H1 (cell line): ENCODE data around the gene SECTM1. TPM values are rescaled to one million over a fixed set of nuclear protein-coding genes. Genes with fewer than 3 reads are reported as not detected.

Source experiments
- CTCF ChIA-PET: fragments of 300-600 bp; sonication (Branson Sonifier 250); formaldehyde crosslinking; loops from one replicate; lab custom pipeline; 2021; ENCODE audit not compliant: partially characterized antibody; lab: Charles Lee
- POLR2A ChIA-PET: fragments of 300-600 bp; sonication (Branson Sonifier 250); formaldehyde crosslinking; loops from one replicate; lab custom pipeline; 2021; ENCODE audit warnings: inconsistent platforms; ENCODE audit not compliant: partially characterized antibody; lab: Charles Lee
- DNase-seq, 2 experiments: peaks; one replicate each; pipeline versions ENCODE4 v3.0.0 to v3.0.0-alpha.2; 2010 to 2022; ENCODE audit warnings: low spot score in 2 of 2, low read depth in 1 of 2, mixed read lengths in 1 of 2
- FAIRE-seq: peaks from 2 replicates; lab custom pipeline; 2011; peaks lifted over from hg19 to GRCh38; lab: Jason Lieb, UNC
- H2AFZ ChIP-seq: 2 replicates; pipeline ENCODE4 v1.8.1; 2012; ENCODE audit warnings: low read length, inconsistent platforms
- H2AK5ac ChIP-seq: 2 replicates; pipeline ENCODE4 v1.6.1; 2013; ENCODE audit warnings: low read depth, low read length
- H2BK120ac ChIP-seq: replicated peaks from 2 replicates; pipeline ENCODE3; 2013; ENCODE audit warnings: low read depth, low read length, inconsistent platforms
- H2BK12ac ChIP-seq: 2 replicates; pipeline ENCODE4 v1.6.1; 2013; ENCODE audit warnings: low read depth, low read length
- H2BK15ac ChIP-seq: 2 replicates; pipeline ENCODE4 v1.6.1; 2013; ENCODE audit warnings: low read length
- H2BK20ac ChIP-seq: 2 replicates; pipeline ENCODE4 v1.6.1; 2013; ENCODE audit warnings: low read length
- H2BK5ac ChIP-seq: 2 replicates; pipeline ENCODE4 v1.6.1; 2013; ENCODE audit warnings: low read depth, low read length
- H3K14ac ChIP-seq: 2 replicates; pipeline ENCODE4 v1.6.1; 2013; ENCODE audit warnings: inconsistent platforms; ENCODE audit not compliant: insufficient read length
- H3K18ac ChIP-seq: 2 replicates; pipeline ENCODE4 v1.6.1; 2013; ENCODE audit warnings: low read length; ENCODE audit errors: extremely low read depth
- H3K23ac ChIP-seq: 2 replicates; pipeline ENCODE4 v1.6.1; 2013; ENCODE audit warnings: inconsistent platforms; ENCODE audit not compliant: insufficient read length
- H3K23me2 ChIP-seq: 2 replicates; pipeline ENCODE4 v1.6.1; 2013; ENCODE audit warnings: low read depth, low read length
- H3K27ac ChIP-seq: 2 replicates; pipeline ENCODE4 v1.6.1; 2011; ENCODE audit warnings: low read depth, low read length, inconsistent platforms
- H3K27me3 ChIP-seq, 4 experiments: replicated peaks in 1 of 4; 1 replicate in 1 of 4; 2 replicates in 3 of 4; pipeline versions ENCODE4 v1.6.1 to v1.8.1; 2011 to 2013; ENCODE audit warnings: low read length in 3 of 4, mild to moderate bottlenecking in 3 of 4, inconsistent platforms in 2 of 4, mixed read lengths in 2 of 4, moderate library complexity in 1 of 4; ENCODE audit not compliant: control insufficient read depth in 3 of 4, insufficient read depth in 3 of 4; ENCODE audit errors: extremely low read depth in 1 of 4
- H3K36me3 ChIP-seq, 4 experiments: 2 replicates each; pipeline versions ENCODE4 v1.6.1 to v1.8.1; 2011 to 2013; ENCODE audit warnings: mild to moderate bottlenecking in 4 of 4, low read length in 3 of 4, moderate library complexity in 2 of 4, control low read depth in 1 of 4, inconsistent platforms in 1 of 4; ENCODE audit not compliant: insufficient read depth in 4 of 4, control insufficient read depth in 2 of 4
- H3K4ac ChIP-seq: replicated peaks from 2 replicates; pipeline ENCODE3; 2013; ENCODE audit warnings: low read length, low read depth, mixed read lengths, inconsistent platforms; ENCODE audit not compliant: insufficient read length
- H3K4me1 ChIP-seq, 4 experiments: replicated peaks in 1 of 4; 1 replicate in 1 of 4; 2 replicates in 3 of 4; pipeline versions ENCODE4 v1.6.1 to v1.8.1; 2011 to 2013; ENCODE audit warnings: low read length in 3 of 4, inconsistent platforms in 2 of 4, mixed read lengths in 1 of 4; ENCODE audit not compliant: insufficient read depth in 4 of 4, control insufficient read depth in 3 of 4
- H3K4me2 ChIP-seq, 2 experiments: 2 replicates each; pipeline versions ENCODE4 v1.6.1 to v1.8.1; 2011 to 2013; ENCODE audit warnings: low read depth in 2 of 2, low read length in 2 of 2, control low read depth in 1 of 2, inconsistent platforms in 1 of 2, mild to moderate bottlenecking in 1 of 2; ENCODE audit not compliant: insufficient read depth in 1 of 2
- H3K4me3 ChIP-seq, 4 experiments: fragments of 200-600, 300-600 bp in 1 of 4; sonication (generic), shearing (Covaris generic), sonication (Bioruptor Twin) in 1 of 4; 2 replicates each; pipeline versions ENCODE4 v1.5.1 to v1.8.1; 2011 to 2016; ENCODE audit warnings: low read length in 4 of 4, low read depth in 3 of 4, control low read depth in 2 of 4, inconsistent platforms in 2 of 4, mild to moderate bottlenecking in 2 of 4, mixed read lengths in 1 of 4, moderate library complexity in 1 of 4; ENCODE audit not compliant: insufficient read depth in 2 of 4; ENCODE audit errors: extremely low read depth in 1 of 4
- H3K56ac ChIP-seq: replicated peaks from 2 replicates; pipeline ENCODE3; 2013; ENCODE audit warnings: low read depth, mild to moderate bottlenecking, mixed read lengths, low read length, inconsistent platforms; ENCODE audit not compliant: insufficient read length
- H3K79me1 ChIP-seq: 2 replicates; pipeline ENCODE4 v1.6.1; 2013; ENCODE audit warnings: low read depth, low read length, control low read depth
- H3K79me2 ChIP-seq, 2 experiments: 2 replicates each; pipeline versions ENCODE4 v1.6.1 to v1.8.1; 2012 to 2013; ENCODE audit warnings: low read length in 2 of 2, mild to moderate bottlenecking in 2 of 2, inconsistent platforms in 1 of 2; ENCODE audit not compliant: insufficient read depth in 2 of 2, control insufficient read depth in 1 of 2
- H3K9ac ChIP-seq, 4 experiments: replicated peaks in 1 of 4; 1 replicate in 1 of 4; 2 replicates in 3 of 4; pipeline versions ENCODE4 v1.6.1 to v1.8.1; 2011 to 2013; ENCODE audit warnings: low read depth in 3 of 4, low read length in 3 of 4, control low read depth in 2 of 4, mild to moderate bottlenecking in 2 of 4, moderate library complexity in 2 of 4, inconsistent platforms in 1 of 4; ENCODE audit errors: extremely low read depth in 1 of 4
- H3K9me3 ChIP-seq, 2 experiments: 2 replicates each; pipeline versions ENCODE4 v1.6.1 to v1.8.1; 2012 to 2013; ENCODE audit warnings: mild to moderate bottlenecking in 2 of 2, moderate library complexity in 2 of 2, control low read depth in 1 of 2, inconsistent platforms in 1 of 2, low read depth in 1 of 2, low read length in 1 of 2, mixed read lengths in 1 of 2; ENCODE audit not compliant: insufficient read depth in 2 of 2
- H4K20me1 ChIP-seq, 2 experiments: replicated peaks in 1 of 2; 2 replicates each; pipeline versions ENCODE3 to v1.8.1; 2011 to 2013; ENCODE audit warnings: inconsistent platforms in 2 of 2, low read length in 2 of 2, mild to moderate bottlenecking in 1 of 2; ENCODE audit not compliant: insufficient read depth in 2 of 2, control insufficient read depth in 1 of 2
- H4K5ac ChIP-seq: 2 replicates; pipeline ENCODE4 v1.6.1; 2013; ENCODE audit warnings: low read length, low read depth, mixed read lengths, inconsistent platforms; ENCODE audit not compliant: insufficient read length
- H4K8ac ChIP-seq: 2 replicates; pipeline ENCODE4 v1.8.0; 2013; ENCODE audit warnings: mild to moderate bottlenecking, moderate library complexity, low read length, inconsistent platforms; ENCODE audit not compliant: insufficient read depth; ENCODE audit errors: extremely low read depth
- H4K91ac ChIP-seq: replicated peaks from 2 replicates; pipeline ENCODE3; 2013; ENCODE audit warnings: low read length, mixed read lengths, inconsistent platforms; ENCODE audit not compliant: insufficient read length
- ATF3 ChIP-seq: IDR thresholded peaks from 2 replicates; pipeline ENCODE4 v1.6.1; 2011; ENCODE audit warnings: low read depth, mild to moderate bottlenecking, low read length; ENCODE audit not compliant: insufficient read depth
- GTF2F1 ChIP-seq: IDR thresholded peaks from 2 replicates; pipeline ENCODE4 v1.6.1; 2012; ENCODE audit warnings: low read depth, low read length, improper control_type of control experiment, borderline replicate concordance
- SP1 ChIP-seq: IDR thresholded peaks from 2 replicates; pipeline ENCODE4 v1.6.1; 2011; ENCODE audit warnings: low read depth, low read length
- WGBS, 2 experiments: shearing (Covaris generic) in 1 of 2; methylation state at CpG; one replicate each; pipeline versions ENCODE4 v1.1.6 to v1.1.7; 2013 to 2015; ENCODE audit warnings: low lambda C conversion rate in 2 of 2, mixed read lengths in 2 of 2, inconsistent platforms in 1 of 2, low coverage in 1 of 2, missing lambda C conversion rate in 1 of 2; ENCODE audit not compliant: insufficient replicate concordance in 2 of 2, insufficient coverage in 1 of 2, insufficient read length in 1 of 2; ENCODE audit errors: extremely low coverage in 1 of 2, missing lambda C conversion rate in 1 of 2; 5-methylcytosine and 5-hydroxymethylcytosine counted together
- polyA plus RNA-seq, 7 experiments: library from polyadenylated mRNA; depleted of rRNA in 3 of 7; stranded (reverse) in 5 of 7; unstranded in 2 of 7; fragments of >200 nt in 5 of 7; fragments of 200-250 nt in 2 of 7; gene quantifications; 1 replicate in 5 of 7; 2 replicates in 1 of 7; 4 replicates in 1 of 7; pipeline versions ENCODE4 v1.2.1 to v1.2.3, GENCODE V29; 2011 to 2013; ENCODE audit warnings: missing spikeins in 2 of 7, mixed read lengths in 2 of 7
- total RNA-seq: library from RNA; stranded (reverse); fragmentation: NEBNext Ultra II Directional; extraction: Animal tissue kit (Norgen Biotek cat#: 25700); gene quantifications from 2 replicates; pipeline ENCODE4 v1.2.1, GENCODE V29; 2021

Gene SECTM1
- total and polyA plus RNA-seq, 2 of the 8 experiments (the other 6 are each of a cell fraction or from before 2014, with no cell fraction given), result 0.20 to 0.65 TPM

GRCh38 chr17:82369211-82369610 is 35.6 kb upstream of the SECTM1 start:
- Histone ChIP-seq H3K36me3 (no peaks in the 10 kb centered on the region), H3K4me3 (no peak overlapping the region)

More at GRCh38 chr17:82369211-82369610, 35.6 kb upstream of the SECTM1 start:
- H3K27me3 ChIP-seq, result peaks cover 23 to 46% (median 36%) of the 10 kb centered on the region in 4 experiments
- H3K4me2 ChIP-seq, result no peak overlapping the region
- H2AFZ ChIP-seq, result no peak overlapping the region
- no peak overlapping the region for H2BK12ac ChIP-seq
- WGBS, 2 experiments, result 92% methylated on average over 6 of the region's 7 CpGs; no CpG with 5 or more reads in 1 of the 2 experiments
- ChIA-PET POLR2A (interaction anchor here (1.4 kb wide), 1 partner anchor 16 kb away, joined by 3 read pairs; no protein-coding TSS in a partner anchor), CTCF (interaction anchor here (2.1 kb wide), 1 partner anchor 17 kb away, joined by 10 read pairs; no protein-coding TSS in a partner anchor)
- no peaks in the 10 kb centered on the region for H4K20me1 ChIP-seq
- no peaks in the 10 kb centered on the region; a peak in 1 of 4 replicates for H3K9me3 ChIP-seq
- H3K4ac ChIP-seq, result no peak overlapping the region
- peaks cover 0 to 6% (median 0%) of the 10 kb centered on the region in 4 experiments; a peak in 1 of 7 replicates for H3K4me1 ChIP-seq
- H3K18ac ChIP-seq, result no peak overlapping the region
- H3K14ac ChIP-seq, result no peak overlapping the region
- TF ChIP-seq SP1, result no peak
- no peak for TF ChIP-seq ATF3
- no peak for TF ChIP-seq GTF2F1
- H2BK120ac ChIP-seq, result no peak overlapping the region
- H2AK5ac ChIP-seq, result no peak overlapping the region
- no peaks in the 10 kb centered on the region for H3K79me2 ChIP-seq
- FAIRE-seq (no peak), DNase-seq (no peak)
- no peaks in the 10 kb centered on the region for H3K79me1 ChIP-seq
- no peak overlapping the region for H4K5ac ChIP-seq
- H2BK15ac ChIP-seq, result no peak overlapping the region
- no peak overlapping the region for H3K23ac ChIP-seq
- H3K9ac ChIP-seq, result no peak overlapping the region
- peaks cover 7% of the 10 kb centered on the region; the same call in 1 of the 2 replicates for H3K23me2 ChIP-seq
- no peak overlapping the region for H3K27ac ChIP-seq
- no peak overlapping the region for H4K8ac ChIP-seq
- H2BK20ac ChIP-seq, result no peak overlapping the region
- no peak overlapping the region for H2BK5ac ChIP-seq
- H4K91ac ChIP-seq, result no peak overlapping the region
- H3K56ac ChIP-seq, result no peak overlapping the region
